Keratinocyte (primary cell): ENCODE data around the gene TPK1.

Experiments used
- EZH2 ChIP-seq: IDR thresholded peaks from one replicate; pipeline ENCODE4 v1.6.1; 2012; ENCODE audit warnings: inconsistent platforms, mild to moderate bottlenecking, low read length, moderate library complexity
- TF ChIP-seq, protein P1 (sequence below), 3 experiments: IDR thresholded peaks in 1 of 3; conservative IDR thresholded peaks in 1 of 3; optimal IDR thresholded peaks in 1 of 3; 2 replicates in 2 of 3; 3 replicates in 1 of 3; pipeline versions ENCODE3 to v1.5.1; 2011; ENCODE audit warnings: low read length in 3 of 3, mild to moderate bottlenecking in 3 of 3, moderate library complexity in 2 of 3, control low read depth in 1 of 3, inconsistent platforms in 1 of 3; ENCODE audit not compliant: insufficient read depth in 2 of 3; ENCODE audit errors: extremely low read depth in 1 of 3

DNA sequence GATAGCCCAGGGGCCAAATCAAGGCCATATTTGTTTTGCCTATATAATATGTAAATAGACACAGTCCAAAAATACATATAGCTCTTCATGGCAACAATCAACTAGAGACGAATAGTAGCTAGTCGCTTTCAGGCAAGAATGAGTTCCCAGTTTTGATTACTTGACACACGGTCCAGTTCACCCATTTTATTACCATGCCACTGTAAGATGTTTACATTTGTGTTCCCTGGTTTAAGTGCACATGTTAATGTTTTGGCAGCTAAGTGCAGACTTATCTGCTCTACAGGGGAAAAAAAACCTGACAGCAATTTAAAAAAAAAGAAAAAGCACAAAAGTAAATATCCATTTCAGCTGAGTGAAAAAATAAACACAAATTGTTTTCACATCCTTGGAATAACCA lies 213.1 kb downstream of the TPK1 start:
- TF ChIP-seq, protein P1, sequence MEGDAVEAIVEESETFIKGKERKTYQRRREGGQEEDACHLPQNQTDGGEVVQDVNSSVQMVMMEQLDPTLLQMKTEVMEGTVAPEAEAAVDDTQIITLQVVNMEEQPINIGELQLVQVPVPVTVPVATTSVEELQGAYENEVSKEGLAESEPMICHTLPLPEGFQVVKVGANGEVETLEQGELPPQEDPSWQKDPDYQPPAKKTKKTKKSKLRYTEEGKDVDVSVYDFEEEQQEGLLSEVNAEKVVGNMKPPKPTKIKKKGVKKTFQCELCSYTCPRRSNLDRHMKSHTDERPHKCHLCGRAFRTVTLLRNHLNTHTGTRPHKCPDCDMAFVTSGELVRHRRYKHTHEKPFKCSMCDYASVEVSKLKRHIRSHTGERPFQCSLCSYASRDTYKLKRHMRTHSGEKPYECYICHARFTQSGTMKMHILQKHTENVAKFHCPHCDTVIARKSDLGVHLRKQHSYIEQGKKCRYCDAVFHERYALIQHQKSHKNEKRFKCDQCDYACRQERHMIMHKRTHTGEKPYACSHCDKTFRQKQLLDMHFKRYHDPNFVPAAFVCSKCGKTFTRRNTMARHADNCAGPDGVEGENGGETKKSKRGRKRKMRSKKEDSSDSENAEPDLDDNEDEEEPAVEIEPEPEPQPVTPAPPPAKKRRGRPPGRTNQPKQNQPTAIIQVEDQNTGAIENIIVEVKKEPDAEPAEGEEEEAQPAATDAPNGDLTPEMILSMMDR (optimal IDR thresholded peaks at IDR 0.05 in 1 of 3, IDR thresholded peaks at IDR 0.05 in 1 of 3, conservative IDR thresholded peaks at IDR 0.05 in 1 of 3; ENCODE audit: extremely low read depth in 1 of 3, insufficient read depth in 2 of 3, low read length in 3 of 3), result no peak
- TF ChIP-seq EZH2, result no peak
